Stimulated activated naive CD8-positive, alpha-beta T cell treated with anti-CD3 and anti-CD28 coated beads, Interleukin-15, amount 100 ng/mL, for 72 hours (primary cell): ENCODE measurements around the gene CYTH3.

Experiments
- ATAC-seq: fragments of 150-1000 bp; cut with Tn5 transposase; 2 replicates; pipeline ENCODE4 v1.10.0; 2021; ENCODE audit warnings: mild to moderate bottlenecking, moderate library complexity
- DNase-seq, 2 donors: peaks; one replicate each; pipeline ENCODE4 v3.0.0; 2021 to 2022
- H3K27ac Mint-ChIP-seq, 2 donors: one replicate each; pipeline ENCODE4 v1.8.0; 2022; ENCODE audit warnings: mild to moderate bottlenecking in 2 of 2, mixed read lengths in 2 of 2, moderate library complexity in 2 of 2
- H3K27me3 Mint-ChIP-seq: one replicate; pipeline ENCODE4 v1.8.0; 2022; ENCODE audit warnings: mixed read lengths
- H3K4me1 Mint-ChIP-seq: one replicate; pipeline ENCODE4 v1.8.0; 2022; ENCODE audit warnings: mild to moderate bottlenecking, mixed read lengths
- H3K4me3 Mint-ChIP-seq, 2 donors: one replicate each; pipeline ENCODE4 v1.8.0; 2022; ENCODE audit warnings: mild to moderate bottlenecking in 2 of 2, mixed read lengths in 2 of 2, moderate library complexity in 1 of 2
- H3K9me3 Mint-ChIP-seq, 2 donors: one replicate each; pipeline ENCODE4 v1.8.0; 2022; ENCODE audit warnings: mixed read lengths in 2 of 2

Gene CYTH3

DNA sequence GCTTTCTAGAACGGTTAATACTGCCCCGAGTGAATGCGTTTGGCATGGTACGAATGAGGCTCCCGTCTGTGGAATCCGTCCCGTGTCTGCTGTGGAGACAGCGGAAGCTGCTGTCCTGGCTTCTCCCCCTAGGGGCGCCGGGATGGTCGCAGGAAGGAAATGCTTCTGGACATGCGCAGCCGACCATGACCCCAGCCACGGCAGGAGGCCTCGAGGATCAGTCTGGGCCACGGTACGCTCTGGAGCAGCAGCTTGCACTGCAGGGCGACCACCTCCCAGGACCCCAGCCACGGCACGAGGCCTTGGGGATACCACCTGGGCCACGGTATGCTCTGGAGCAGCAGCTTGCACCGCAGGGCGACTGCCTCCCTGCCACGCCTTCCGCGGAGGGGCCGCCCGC, 107.9 kb downstream of the CYTH3 start:
- no peaks in the 10 kb centered on the region for H3K27me3 Mint-ChIP-seq

DNA sequence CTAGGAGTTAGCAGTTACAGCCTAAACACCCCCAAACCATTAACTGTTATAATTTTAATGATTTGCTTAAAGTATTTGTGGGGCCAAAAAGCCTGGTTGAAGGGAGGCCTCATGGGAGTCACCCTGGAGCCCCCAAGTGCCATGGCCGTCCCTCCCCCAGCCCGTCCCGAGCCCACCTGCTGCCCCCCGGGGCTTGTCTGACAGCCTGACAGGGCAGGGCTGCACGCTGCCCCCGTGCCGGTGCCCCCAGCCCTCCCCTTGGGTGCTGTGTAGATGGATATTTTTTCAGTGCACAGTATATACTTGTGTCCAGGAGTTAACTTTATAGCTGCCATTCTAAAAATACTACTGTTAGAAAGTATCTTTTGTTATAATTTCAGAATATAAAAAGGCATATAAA, 108.4 kb downstream of the CYTH3 start:
- no peak overlapping the region for H3K27ac Mint-ChIP-seq
- H3K4me1 Mint-ChIP-seq, result no peaks in the 10 kb centered on the region
- DNase-seq (no peak), ATAC-seq (peak; percentile 41)
- no peaks in the 10 kb centered on the region for H3K9me3 Mint-ChIP-seq
- H3K27me3 Mint-ChIP-seq, result no peaks in the 10 kb centered on the region
- H3K4me3 Mint-ChIP-seq, result no peak overlapping the region

More for the DNA sequence above, 107.9 kb downstream of the CYTH3 start:
- ATAC-seq (no peak), DNase-seq (no peak)
- Mint-ChIP-seq H3K4me3 (no peak overlapping the region), H3K27ac (no peak overlapping the region), H3K9me3 (no peaks in the 10 kb centered on the region), H3K4me1 (no peaks in the 10 kb centered on the region)

- Mint-ChIP-seq H3K9me3 (no peaks in the 10 kb centered on the region), H3K4me1 (no peaks in the 10 kb centered on the region), H3K4me3 (no peak overlapping the region), H3K27me3 (no peaks in the 10 kb centered on the region), H3K27ac (no peak overlapping the region)
- ATAC-seq (no peak), DNase-seq (no peak)
Measured at GRCh38 chr7:6163402-6163801, 109.0 kb downstream of the CYTH3 start.

DNA sequence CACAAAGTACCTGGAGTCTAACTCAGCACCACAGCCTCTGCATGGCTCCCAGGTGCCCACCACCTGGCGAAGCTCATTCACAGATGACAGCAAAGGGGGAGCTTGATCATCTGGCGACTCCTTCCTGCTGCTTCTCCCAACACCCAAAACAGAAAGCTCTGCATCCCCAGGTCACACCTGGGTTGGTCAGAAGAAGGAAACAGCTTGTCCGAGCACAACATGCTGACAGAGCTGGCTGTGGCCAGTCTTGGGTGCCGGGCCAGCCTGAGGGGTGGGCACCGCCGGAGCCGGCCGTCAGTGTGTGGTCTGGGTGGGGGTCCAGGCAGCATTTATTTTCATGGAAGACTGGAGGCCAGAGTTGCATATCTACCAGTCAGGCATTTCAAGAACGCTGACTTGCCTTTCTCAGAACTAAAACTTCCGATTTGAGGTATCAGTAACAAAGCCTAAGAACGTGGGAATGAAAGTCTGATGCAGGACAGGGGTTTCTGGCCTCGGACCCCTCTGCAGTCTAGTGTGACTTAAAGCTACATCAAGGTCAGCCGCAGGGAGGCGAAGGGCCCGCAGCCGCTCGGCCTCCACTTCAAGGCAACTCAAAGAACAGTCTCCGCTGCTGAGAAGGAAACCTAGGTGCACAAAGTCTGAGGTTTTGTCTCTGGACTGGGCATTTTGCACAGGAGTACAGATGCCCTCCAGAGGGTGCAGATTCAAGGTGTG, 109.6 kb downstream of the CYTH3 start:
- H3K9me3 Mint-ChIP-seq, result no peaks in the 10 kb centered on the region
- no peaks in the 10 kb centered on the region for H3K4me1 Mint-ChIP-seq
- H3K27ac Mint-ChIP-seq, result peak overlapping the region in 1 of 2 donors; percentile 15

GRCh38 chr7:6162331-6162620, 110.1 kb downstream of the CYTH3 start:
- ATAC-seq, result no peak
- Mint-ChIP-seq H3K9me3 (no peaks in the 10 kb centered on the region), H3K27me3 (no peaks in the 10 kb centered on the region), H3K27ac (peak overlapping the region in 1 of 2 donors; percentile 71), H3K4me3 (no peak overlapping the region), H3K4me1 (no peaks in the 10 kb centered on the region)
- no peak for DNase-seq

More for the DNA sequence above, 109.6 kb downstream of the CYTH3 start:
- ATAC-seq (no peak), DNase-seq (no peak)
- H3K4me3 Mint-ChIP-seq, result no peak overlapping the region
- H3K27me3 Mint-ChIP-seq, result no peaks in the 10 kb centered on the region

- Mint-ChIP-seq H3K4me1 (no peaks in the 10 kb centered on the region), H3K27ac (peak overlapping the region in 1 of 2 donors; percentile 71), H3K9me3 (no peaks in the 10 kb centered on the region), H3K4me3 (no peak overlapping the region), H3K27me3 (no peaks in the 10 kb centered on the region)
- DNase-seq (no peak), ATAC-seq (no peak)
Measured at GRCh38 chr7:6161463-6162330, 110.7 kb downstream of the CYTH3 start.

DNA sequence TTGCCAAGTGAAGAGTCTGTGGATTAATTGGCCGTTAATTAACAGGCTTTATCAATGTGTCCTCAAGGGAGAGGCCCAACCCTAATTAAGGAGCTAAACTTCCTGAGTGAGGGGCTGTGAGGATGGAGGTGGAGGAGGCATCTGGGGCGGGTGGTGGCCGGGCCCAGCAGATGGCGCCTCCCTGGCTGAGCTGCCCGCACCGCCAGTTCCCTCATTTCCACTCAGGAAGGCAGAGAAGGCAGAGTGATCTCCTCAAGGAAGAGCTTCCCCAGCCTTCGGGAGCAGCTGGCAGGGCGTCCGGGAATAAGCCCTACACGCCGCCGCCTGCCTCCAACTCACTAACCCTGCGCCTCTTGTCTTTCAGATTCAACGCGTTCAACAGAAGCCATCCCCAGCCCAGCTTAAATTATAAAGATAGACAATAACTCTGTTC, 112.2 kb downstream of the CYTH3 start:
- Mint-ChIP-seq H3K4me1 (no peaks in the 10 kb centered on the region), H3K27ac (peak overlapping the region; percentile 24 to 48), H3K9me3 (no peaks in the 10 kb centered on the region), H3K27me3 (no peaks in the 10 kb centered on the region), H3K4me3 (no peak overlapping the region)
- ATAC-seq (no peak), DNase-seq (no peak)

DNA sequence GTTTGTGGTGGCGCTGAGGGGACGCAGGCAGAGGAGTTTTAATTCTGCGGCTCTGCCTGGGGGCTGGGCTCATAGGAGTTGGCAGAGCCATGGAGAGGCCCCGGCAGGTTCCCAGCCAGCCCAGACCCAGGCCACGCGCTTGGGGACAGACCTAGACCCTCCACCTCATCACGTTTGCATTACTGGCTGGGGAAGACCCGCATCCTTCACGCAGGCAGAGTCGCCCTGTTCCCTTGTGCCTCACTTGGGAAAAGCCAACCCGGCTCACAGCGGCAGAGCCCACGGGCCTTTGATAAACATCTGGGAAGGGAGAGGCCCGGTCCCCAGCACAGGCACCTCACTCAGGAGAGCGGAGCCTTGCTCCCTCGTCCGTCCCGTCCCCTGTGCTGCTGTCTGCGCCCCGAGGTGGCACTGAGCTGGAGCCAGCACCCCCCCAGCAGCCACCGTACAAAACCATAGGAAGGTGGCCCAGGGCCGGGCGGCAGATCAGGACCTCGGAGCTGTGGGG, 112.8 kb downstream of the CYTH3 start:
- Mint-ChIP-seq H3K4me1 (no peaks in the 10 kb centered on the region), H3K27ac (no peak overlapping the region), H3K9me3 (no peaks in the 10 kb centered on the region), H3K27me3 (no peaks in the 10 kb centered on the region), H3K4me3 (no peak overlapping the region)
- ATAC-seq (no peak), DNase-seq (no peak)

GRCh38 chr7:6159097-6159483, 113.3 kb downstream of the CYTH3 start:
- H3K4me3 Mint-ChIP-seq, result no peak overlapping the region
- ATAC-seq (no peak), DNase-seq (no peak)
- no peak overlapping the region for H3K27ac Mint-ChIP-seq
- H3K9me3 Mint-ChIP-seq, result no peaks in the 10 kb centered on the region
- H3K27me3 Mint-ChIP-seq, result no peaks in the 10 kb centered on the region
- no peaks in the 10 kb centered on the region for H3K4me1 Mint-ChIP-seq

DNA sequence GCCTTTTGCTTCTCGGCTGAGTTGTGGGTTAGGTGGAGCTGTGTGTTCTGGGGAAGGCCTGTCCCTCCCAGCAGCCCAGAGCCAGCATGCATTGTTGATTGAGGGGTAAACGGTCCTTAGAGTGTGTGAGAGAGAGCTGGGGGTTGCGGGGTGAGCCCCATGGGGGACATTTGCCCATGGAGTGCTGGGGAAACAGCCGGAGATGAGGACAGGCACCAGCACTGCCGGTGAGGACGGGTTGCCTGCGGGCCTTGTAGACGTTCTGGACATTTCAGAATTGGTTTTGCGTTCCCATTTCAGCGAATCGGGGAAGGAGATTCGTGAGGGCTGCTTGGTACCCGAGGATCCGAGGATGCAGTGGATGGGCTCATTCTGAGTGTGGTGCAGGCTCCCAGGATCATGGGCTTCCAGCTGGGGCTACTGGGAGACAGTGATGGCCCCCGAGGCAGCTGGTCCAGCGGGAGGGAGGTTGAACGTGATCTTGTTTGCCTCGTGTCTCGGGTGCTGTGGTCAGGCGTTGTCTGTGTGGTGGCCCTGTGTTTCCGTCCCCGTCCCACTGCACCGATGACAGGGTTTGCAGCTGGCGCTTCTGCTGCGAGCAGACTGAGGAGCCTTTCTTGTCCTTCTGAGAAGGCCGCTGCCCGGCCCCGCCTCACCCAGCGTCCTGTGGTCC, 113.9 kb downstream of the CYTH3 start:
- Mint-ChIP-seq H3K4me1 (no peaks in the 10 kb centered on the region), H3K27ac (peak overlapping the region in 1 of 2 donors; percentile 96), H3K4me3 (no peak overlapping the region), H3K9me3 (no peaks in the 10 kb centered on the region), H3K27me3 (no peaks in the 10 kb centered on the region)
- ATAC-seq (no peak), DNase-seq (no peak)

DNA sequence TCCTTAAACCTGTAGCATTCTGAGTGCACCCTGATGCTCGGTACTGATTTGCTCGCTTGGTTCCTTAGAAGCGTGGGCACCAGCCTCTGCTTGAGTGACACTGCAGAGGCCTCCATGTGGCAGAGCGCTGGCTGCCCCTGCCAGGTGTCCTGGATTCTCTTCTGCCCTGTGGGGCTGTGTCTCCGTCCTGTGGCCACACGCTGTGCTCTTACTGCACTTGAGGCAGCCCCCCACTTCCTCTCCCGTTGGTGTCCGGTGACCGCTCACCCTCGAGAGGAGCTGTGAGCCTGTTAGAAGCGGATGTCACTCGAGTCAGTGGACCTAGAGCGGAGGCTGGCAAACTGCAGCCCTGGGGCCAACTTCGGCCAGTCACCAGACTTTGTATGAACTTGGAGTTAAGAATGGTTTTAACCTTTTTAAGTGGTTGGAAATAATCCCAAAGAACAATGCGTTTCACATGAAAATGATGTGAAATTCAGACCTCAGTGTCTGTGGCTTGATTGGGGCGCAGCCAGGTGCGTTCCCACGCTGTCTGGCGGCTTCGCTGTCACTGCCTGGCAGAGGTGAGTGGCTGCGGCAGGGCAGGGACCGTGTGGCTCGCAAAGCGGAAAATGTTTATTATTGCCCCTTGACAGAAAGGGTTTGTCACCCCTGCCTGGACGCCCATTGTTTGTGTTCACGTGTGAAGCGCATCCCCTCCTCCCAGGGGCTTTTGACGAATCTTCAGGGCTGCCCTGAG, 114.6 kb downstream of the CYTH3 start:
- H3K27me3 Mint-ChIP-seq, result no peaks in the 10 kb centered on the region
- H3K4me1 Mint-ChIP-seq, result no peaks in the 10 kb centered on the region
- H3K4me3 Mint-ChIP-seq, result no peak overlapping the region
- H3K27ac Mint-ChIP-seq, result peak overlapping the region in 1 of 2 donors; percentile 96
- no peak for DNase-seq
- no peak for ATAC-seq
- no peaks in the 10 kb centered on the region for H3K9me3 Mint-ChIP-seq

DNA sequence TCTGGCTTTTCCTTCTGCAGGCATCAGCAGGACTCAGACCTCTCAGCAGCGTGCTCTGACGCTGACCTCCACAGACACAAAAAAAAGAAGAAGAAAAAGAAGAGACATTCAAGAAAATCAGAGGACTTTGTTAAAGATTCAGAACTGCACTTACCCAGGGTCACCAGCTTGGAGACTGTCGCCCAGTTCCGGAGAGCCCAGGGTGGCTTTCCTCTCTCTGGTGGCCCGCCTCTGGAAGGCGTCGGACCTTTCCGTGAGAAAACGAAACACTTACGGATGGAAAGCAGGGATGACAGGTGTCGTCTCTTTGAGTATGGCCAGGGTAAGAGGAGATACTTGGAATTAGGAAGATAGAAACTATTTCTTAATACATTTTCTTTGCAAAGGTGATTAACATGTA, 115.7 kb downstream of the CYTH3 start:
- Mint-ChIP-seq H3K27me3 (no peaks in the 10 kb centered on the region), H3K27ac (peak overlapping the region; percentile 52 to 77), H3K9me3 (no peaks in the 10 kb centered on the region), H3K4me1 (no peaks in the 10 kb centered on the region), H3K4me3 (no peak overlapping the region)
- ATAC-seq (no peak), DNase-seq (no peak)

GRCh38 chr7:6155596-6155995, 116.8 kb downstream of the CYTH3 start:
- DNase-seq (no peak), ATAC-seq (no peak)
- no peaks in the 10 kb centered on the region for H3K27me3 Mint-ChIP-seq
- H3K27ac Mint-ChIP-seq, result no peak overlapping the region
- H3K4me3 Mint-ChIP-seq, result no peak overlapping the region
- no peaks in the 10 kb centered on the region for H3K9me3 Mint-ChIP-seq
- no peaks in the 10 kb centered on the region for H3K4me1 Mint-ChIP-seq

GRCh38 chr7:6154542-6155404, 117.7 kb downstream of the CYTH3 start:
- Mint-ChIP-seq H3K4me3 (no peak overlapping the region), H3K27ac (no peak overlapping the region), H3K9me3 (no peaks in the 10 kb centered on the region), H3K27me3 (no peaks in the 10 kb centered on the region), H3K4me1 (no peaks in the 10 kb centered on the region)
- DNase-seq (no peak), ATAC-seq (peak; percentile 54)
